GM19043 (cell line): ENCODE data around the gene FAM3D.
"Not testable (repeated sequence)": the region's sequence is repeated elsewhere in the genome, so short reads cannot be mapped to it uniquely, and the experiment has no call there.

ENCODE experiments used
- ATAC-seq: cut with Tn5 transposase; IDR thresholded peaks from one replicate; pipeline ENCODE4 v1.9.1; 2021; ENCODE audit warnings: low read depth; ENCODE audit not compliant: unreplicated experiment

Gene FAM3D, protein sequence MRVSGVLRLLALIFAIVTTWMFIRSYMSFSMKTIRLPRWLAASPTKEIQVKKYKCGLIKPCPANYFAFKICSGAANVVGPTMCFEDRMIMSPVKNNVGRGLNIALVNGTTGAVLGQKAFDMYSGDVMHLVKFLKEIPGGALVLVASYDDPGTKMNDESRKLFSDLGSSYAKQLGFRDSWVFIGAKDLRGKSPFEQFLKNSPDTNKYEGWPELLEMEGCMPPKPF

GRCh38 chr3:58666683-58667082 is at the start of gene FAM3D:
TSS of gene FAM3D (minus strand) at chr3:58666774. CDS start at chr3:58655563, 11,211 bp downstream.
- no peak for ATAC-seq

DNA sequence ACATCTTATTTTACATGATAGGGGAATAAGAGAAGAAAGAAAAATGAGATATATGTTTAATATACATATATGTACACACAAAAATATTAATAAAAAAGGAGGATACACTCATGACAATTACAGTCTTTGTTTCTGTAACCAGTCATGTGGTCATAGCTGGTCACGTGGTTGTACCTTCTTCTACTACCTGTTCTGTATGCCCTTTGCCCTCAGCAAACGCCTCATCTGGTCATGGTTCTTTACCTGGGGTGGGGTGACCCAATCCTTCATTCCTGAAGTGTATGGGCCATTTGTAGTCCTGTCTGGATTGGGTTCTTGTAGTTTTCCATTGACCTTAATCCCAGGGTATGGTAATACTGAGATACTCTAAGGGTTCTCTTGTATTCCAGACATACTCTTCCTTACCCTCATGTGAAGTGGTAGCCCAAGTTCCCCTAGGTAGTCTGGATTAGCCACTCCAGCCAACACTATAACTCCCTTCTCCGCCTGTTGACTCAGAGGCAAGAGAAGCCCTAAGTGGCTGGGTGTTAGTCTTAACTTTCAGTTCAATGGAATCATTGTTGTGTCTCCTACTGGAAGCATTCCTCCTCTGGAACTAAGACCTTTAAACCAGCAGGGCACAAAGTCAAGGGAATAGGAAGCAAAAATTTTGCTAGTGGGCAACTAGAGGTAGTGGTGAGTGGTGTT is 47.3 kb upstream of the FAM3D start:
- ATAC-seq, result no peak

DNA sequence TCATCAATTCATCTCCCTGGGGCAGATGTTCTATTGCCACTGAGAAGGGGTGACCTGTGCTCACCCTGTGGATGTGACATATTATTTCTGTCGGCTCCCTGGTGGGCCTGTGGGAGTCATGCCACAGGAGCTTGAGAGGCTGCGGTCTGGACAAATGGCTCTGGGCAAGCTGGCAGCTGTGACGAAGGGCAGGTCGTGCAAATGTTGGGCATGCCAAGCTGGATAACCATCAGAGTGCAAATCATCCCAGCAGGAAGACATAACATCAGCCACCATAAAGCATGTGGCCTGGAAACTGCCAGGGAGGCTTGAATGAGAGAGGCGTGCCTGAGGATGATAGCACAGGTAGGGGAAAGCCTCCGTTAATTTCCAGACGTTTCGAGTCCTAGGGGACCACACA is 45.3 kb upstream of the FAM3D start:
- ATAC-seq, result no peak

DNA sequence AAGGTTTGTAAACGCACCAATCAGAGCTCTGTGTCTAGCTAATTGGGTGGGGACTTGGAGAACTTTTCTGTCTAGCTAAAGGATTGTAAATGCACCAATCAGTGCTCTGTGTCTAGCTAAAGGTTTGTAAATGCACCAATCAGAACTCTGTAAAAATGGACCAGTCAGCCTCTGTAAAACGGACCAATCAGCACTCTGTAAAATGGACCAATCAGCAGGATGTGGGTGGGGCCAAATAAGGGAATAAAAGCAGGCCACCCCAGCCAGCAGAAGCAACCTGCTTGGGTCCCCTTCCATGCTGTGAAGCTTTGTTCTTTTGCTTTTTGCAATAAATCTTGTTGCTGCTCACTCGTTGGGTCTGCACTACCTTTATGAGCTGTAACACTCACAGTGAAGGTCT is 42.4 kb upstream of the FAM3D start:
- ATAC-seq, result not testable (repeated sequence)

- no peak for ATAC-seq
Measured at GRCh38 chr3:58708116-58708791, 41.7 kb upstream of the FAM3D start.

- ATAC-seq, result no peak
Measured at GRCh38 chr3:58707390-58707930, 40.9 kb upstream of the FAM3D start.

DNA sequence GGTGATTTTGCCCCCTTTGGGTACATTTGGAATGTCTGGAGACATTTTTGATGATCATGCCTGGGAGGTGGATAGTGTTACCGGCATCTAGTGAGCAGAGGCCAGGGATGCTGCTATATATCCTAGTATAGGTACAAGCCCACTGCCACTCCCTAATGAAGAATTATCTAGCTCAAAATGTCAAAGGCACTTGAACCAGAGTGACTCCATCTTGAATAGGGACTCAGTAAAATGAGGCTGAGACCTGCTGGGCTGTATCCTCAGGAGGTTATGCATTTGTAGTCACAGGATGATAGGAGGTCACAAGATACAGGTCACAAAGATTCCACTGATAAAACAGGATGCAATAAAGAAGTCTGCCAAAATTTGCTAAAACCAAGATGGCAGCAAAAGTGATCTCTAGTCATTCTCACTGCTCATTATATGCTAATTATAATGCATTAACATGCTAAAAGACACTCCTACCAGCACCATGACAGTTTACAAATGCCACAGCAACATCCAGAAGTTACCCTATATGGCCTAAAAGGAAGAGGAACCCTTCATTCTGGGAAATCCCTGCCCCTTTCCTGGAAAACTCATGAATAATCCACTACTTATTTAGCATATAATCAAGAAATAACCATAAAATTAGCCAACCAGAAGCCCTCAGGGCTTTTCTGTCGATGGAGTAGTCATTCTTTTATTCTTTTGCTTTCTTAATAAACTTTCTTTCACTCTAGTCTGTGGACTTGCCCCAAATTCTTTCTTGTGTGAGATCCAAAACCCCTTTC is 40.0 kb upstream of the FAM3D start:
- ATAC-seq, result no peak

GRCh38 chr3:58704745-58705144 is 38.2 kb upstream of the FAM3D start:
- no peak for ATAC-seq

DNA sequence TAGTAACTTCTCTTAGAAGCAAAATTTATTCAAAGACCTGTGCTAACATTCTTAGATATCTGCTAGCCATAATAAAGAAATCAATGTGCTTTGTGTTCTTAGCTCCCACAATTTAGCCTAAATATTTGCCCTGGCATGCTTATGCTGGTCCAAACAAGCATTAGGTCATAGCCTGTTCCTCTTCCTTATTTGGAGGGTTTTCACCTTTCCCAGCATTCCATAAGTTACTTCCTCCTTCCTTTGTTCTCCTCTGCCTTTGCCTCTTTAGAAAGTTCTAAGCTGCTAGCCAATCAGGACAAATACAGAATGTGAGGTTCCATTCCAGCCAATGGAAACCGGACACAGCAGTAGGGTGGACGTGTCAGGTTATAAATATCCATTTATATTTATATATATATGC is 37.7 kb upstream of the FAM3D start:
- not testable (repeated sequence) for ATAC-seq

GRCh38 chr3:58698246-58698645 is 31.7 kb upstream of the FAM3D start:
- no peak for ATAC-seq

DNA sequence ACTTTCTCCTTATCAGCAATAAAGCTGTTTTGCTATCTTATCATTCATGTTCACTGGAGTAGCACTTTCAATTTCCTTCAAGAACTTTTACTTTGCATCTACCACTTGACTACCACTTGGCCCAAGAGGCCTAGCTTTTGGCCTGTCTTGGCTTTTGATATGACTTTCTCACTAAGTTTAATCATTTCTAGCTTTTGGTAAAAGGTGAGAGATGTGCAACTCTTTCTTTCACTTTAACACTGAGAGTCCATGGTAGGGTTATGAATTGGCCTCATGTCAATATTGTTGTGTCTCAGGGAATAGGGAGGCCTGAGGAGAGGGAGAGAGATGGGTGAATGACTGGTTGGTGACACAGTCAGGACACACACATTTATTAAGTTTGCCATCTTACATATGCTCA is 31.0 kb upstream of the FAM3D start:
- peak; percentile 61 for ATAC-seq

- not testable (repeated sequence) for ATAC-seq
Measured at GRCh38 chr3:58696813-58697212, 30.2 kb upstream of the FAM3D start.

DNA sequence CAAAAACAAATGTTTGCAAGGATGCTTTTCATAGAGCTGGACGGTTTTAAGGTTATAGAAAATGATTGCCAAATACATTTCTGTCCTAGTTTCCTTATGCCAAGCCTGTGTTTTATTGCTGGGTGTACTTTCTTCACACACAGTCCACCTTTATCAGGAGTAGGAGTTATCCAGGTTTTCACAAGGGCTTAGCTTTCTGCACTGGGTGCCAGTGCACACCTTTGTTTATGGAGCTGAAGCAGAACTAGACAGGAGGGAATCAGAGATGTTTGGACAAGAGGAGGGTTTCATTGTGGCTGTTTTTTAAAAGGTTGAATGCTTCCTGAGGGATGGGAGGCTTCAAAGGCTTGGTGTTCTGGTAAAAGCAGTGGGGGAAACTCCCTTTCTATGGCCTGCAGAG is 29.5 kb upstream of the FAM3D start:
- no peak for ATAC-seq

DNA sequence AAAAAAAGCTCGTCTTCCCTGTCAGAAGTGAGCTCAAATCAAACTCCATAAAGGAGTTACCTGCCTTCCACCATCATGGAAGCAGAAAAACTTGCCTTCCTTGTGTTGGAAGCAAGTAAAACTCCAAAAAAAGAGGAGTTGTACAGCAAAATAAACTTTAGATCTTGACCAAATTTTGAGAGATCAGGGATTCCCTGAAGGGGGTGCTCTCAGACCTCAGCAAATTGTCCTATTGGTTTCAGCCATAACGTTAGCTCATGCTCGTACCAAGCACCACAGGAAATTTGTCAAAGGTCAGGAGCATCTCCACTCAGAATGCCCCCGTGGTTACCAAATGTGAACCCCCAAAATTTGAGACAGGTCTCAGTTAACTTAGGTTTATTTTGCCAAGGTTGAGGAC is 28.7 kb upstream of the FAM3D start:
- not testable (repeated sequence) for ATAC-seq

DNA sequence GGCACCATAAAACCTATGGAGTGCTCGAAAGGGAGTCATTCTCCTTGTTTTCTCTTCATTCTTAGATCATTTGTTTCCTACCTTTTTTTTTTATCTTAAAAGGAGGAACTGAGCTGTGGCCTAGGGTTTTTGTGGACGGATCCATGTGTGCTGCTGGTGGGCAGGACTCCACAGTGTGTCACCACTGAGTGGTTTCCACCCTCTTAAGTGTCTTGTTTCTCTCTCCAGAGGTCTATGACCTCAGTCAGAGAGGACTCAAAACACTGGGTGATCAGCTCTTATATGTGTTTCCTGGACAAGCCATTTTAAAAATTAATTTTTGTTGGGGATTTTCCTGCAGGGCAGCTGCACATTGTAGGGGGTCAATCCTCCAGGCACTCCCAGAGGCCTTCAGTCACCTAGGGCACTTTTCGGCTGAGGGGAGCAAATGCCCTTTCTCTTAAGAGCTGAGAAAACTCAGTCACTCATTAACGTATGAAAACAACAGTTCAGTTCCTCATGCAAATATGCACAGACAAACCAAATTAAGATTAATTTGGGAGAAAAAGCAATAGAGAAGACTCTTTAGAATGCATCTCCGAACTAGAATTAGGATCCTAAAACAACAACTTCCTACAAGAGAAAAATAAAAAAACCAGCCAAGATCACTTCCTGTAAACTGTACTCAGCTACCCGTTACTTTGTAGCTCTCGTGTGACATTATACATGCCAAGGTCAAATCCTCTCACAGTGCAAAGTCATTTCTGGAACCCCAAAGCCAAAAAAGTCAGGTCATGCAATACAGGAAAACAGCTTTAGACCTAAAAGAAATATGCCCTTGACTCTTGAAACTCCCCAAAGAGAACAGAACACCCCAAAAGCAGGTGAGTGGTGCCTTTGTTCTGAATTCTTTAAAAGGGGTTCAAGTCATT is 27.6 kb upstream of the FAM3D start:
- peak; percentile 57 for ATAC-seq

- no peak for ATAC-seq
Measured at GRCh38 chr3:58692484-58692883, 25.9 kb upstream of the FAM3D start.

DNA sequence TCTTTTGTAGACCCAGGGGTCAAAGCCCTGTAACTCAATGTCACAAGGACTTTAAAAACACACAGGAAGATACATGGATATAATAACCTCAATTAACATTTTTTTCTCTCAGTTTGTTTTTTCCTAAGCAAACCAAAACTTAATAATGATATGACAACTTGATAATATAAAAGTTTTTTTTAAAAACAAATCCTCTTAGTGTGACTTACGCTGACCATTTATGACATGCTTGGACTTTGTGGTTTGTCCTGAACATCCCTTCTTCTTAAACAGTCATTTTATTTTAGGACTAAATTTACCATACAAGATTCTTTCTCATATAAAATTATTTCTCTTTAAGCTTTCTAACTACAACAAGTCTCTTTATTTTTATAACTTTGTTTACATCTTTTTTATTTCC is 25.4 kb upstream of the FAM3D start:
- ATAC-seq, result no peak

GRCh38 chr3:58690490-58690889 is 23.9 kb upstream of the FAM3D start:
- no peak for ATAC-seq

DNA sequence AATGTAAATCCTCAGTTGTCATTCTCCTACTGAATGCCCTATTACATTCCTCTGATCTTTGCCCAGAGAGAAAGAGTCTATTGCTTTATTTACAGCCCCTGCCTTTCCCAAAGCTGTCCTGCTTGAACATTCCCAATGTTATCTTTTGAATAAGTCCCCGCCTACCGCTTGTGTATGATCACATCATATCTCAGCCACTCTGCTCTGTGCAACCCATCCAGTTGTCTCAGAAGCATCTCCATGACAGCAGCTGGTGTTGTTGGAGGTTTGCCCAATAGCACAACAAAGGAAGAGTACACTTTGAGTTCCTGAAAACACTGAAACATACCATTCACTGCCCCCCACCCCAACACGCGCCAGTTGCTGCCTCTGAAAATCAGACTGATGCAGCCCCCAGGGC is 22.0 kb upstream of the FAM3D start:
- ATAC-seq, result no peak

DNA sequence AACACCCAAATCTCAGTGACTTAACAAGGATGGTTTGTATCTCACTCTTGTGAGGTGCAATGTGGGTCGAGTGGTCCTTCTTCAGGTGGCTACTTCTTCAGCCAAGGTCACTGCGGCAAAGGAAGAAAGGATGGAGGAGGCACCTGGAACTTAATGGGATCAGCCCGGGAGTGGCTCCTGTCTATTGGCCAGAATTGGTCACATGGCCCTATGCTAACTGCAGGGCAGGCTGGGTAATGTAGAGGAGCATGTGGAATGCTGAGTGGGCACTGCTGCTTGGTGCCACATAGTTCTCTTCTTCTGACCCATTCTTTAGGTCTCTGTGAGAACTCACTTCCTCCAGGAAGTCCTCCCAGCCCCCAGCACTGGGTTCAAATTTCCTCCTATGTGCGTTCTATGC is 20.3 kb upstream of the FAM3D start:
- ATAC-seq, result no peak
